Retinal pigment epithelial cell (primary cell): ENCODE data around the gene UPF3B.
A peak's percentile ranks its signal among the peaks of the same experiment; 100 is the strongest.

Experiments used
- DNase-seq: peaks from one replicate; pipeline ENCODE4 v3.0.0-alpha.2; 2010; ENCODE audit warnings: low read depth
- H3K4me3 ChIP-seq: 2 replicates; pipeline ENCODE4 v1.5.1; 2011; ENCODE audit warnings: mild to moderate bottlenecking, low read length, control low read depth, moderate library complexity
- CTCF ChIP-seq: conservative IDR thresholded peaks from 2 replicates; pipeline ENCODE4 v1.5.1; 2011; ENCODE audit warnings: low read depth, low read length, control low read depth, inconsistent platforms

Gene UPF3B

GRCh38 chrX:119885554-119886428 is 33.0 kb upstream of the UPF3B start:
- H3K4me3 ChIP-seq, result no peak overlapping the region
- no peak for DNase-seq
- TF ChIP-seq CTCF, result no peak

- peak; percentile 77 for TF ChIP-seq CTCF
- no peak overlapping the region for H3K4me3 ChIP-seq
- no peak for DNase-seq
These were observed 28.0 kb upstream of the UPF3B start for GRCh38 chrX:119880552-119881437.

- no peak for TF ChIP-seq CTCF
- H3K4me3 ChIP-seq, result no peak overlapping the region
- no peak for DNase-seq
These were observed 27.3 kb upstream of the UPF3B start for GRCh38 chrX:119880076-119880475.

GRCh38 chrX:119878740-119879139 is 26.0 kb upstream of the UPF3B start:
- no peak overlapping the region for H3K4me3 ChIP-seq
- TF ChIP-seq CTCF, result no peak
- no peak for DNase-seq

- peak; percentile 27 for DNase-seq
- peak within 1 kb of the TSS; percentile 73 for H3K4me3 ChIP-seq
- no peak for TF ChIP-seq CTCF
These were observed 19.0 kb upstream of the UPF3B start, which contains the start of the genes NDUFA1 and RNF113A for GRCh38 chrX:119871599-119872395. Gene NDUFA1 (plus strand): TSS chrX:119871832. CDS start chrX:119871912, 80 bp downstream. Gene RNF113A (minus strand): TSS chrX:119871733. CDS start chrX:119871613, 120 bp downstream.

GRCh38 chrX:119871245-119871598 is 18.5 kb upstream of the UPF3B start:
- TF ChIP-seq CTCF, result no peak
- H3K4me3 ChIP-seq, result peak overlapping the region; percentile 73
- no peak for DNase-seq
